Tibial nerve (tissue), 4 donors: Measurements from ENCODE around the gene TENM3. TPM values are rescaled to one million over a fixed set of nuclear protein-coding genes. Genes with fewer than 3 reads are reported as not detected.

Experiments used
- DNase-seq, 2 donors: peaks; one replicate each; pipeline ENCODE4 v3.0.0-alpha.2; 2019; ENCODE audit warnings: low spot score in 2 of 2
- H3K27ac ChIP-seq, 4 donors: fragments of 200-600 bp; sonication (generic) in 3 of 4; one replicate each; pipeline ENCODE4 v1.5.1; 2017 to 2019; ENCODE audit warnings: mild to moderate bottlenecking in 1 of 4
- H3K27me3 ChIP-seq, 2 donors: fragments of 200-600 bp; sonication (generic) in 1 of 2; one replicate each; pipeline versions ENCODE4 v1.5.1 to v1.6.0; 2017 to 2019
- H3K36me3 ChIP-seq, 3 donors: fragments of 200-600 bp; sonication (generic); one replicate each; pipeline ENCODE4 v1.5.1; 2018 to 2019
- H3K4me1 ChIP-seq, 4 donors: fragments of 200-600 bp; sonication (generic) in 3 of 4; one replicate each; pipeline ENCODE4 v1.5.1; 2017 to 2019
- H3K4me3 ChIP-seq, 4 donors: fragments of 200-600 bp; sonication (generic) in 3 of 4; one replicate each; pipeline ENCODE4 v1.5.1; 2017 to 2019; ENCODE audit warnings: mild to moderate bottlenecking in 1 of 4, moderate library complexity in 1 of 4
- H3K9me3 ChIP-seq, 4 donors: fragments of 200-600 bp; sonication (generic) in 3 of 4; one replicate each; pipeline ENCODE4 v1.5.1; 2017 to 2019
- CTCF ChIP-seq, 5 experiments: fragments of 200-600 bp in 3 of 5; fragments of 450-650 bp in 2 of 5; sonication (generic) in 3 of 5; IDR thresholded peaks; one replicate each; pipeline ENCODE4 v1.5.1; 2016 to 2019; ENCODE audit warnings: antibody characterized with exemption in 5 of 5, mild to moderate bottlenecking in 3 of 5, moderate library complexity in 2 of 5
- EP300 ChIP-seq, 2 donors: sonication (generic); formaldehyde crosslinking; IDR thresholded peaks; one replicate each; pipeline ENCODE4 v1.6.1; 2017; ENCODE audit warnings: antibody characterized with exemption in 2 of 2, mild to moderate bottlenecking in 1 of 2
- POLR2A ChIP-seq, 2 donors: fragments of 450-650 bp; IDR thresholded peaks; one replicate each; pipeline ENCODE4 v1.6.1; 2017; ENCODE audit warnings: antibody characterized with exemption in 2 of 2, mild to moderate bottlenecking in 2 of 2, moderate library complexity in 2 of 2
- WGBS, 2 donors: methylation state at CpG; one replicate each; pipeline ENCODE4 v1.1.5; 2018; 5-methylcytosine and 5-hydroxymethylcytosine counted together
- total RNA-seq, 4 donors: library from RNA; depleted of rRNA; stranded (reverse); fragments of >200 nt; gene quantifications; one replicate each; pipeline ENCODE4 v1.1.0, GENCODE V29; 2016

TENM3 gene
- total RNA-seq, 4 donors from 2014 or later: 19.0 to 60.5 (median 29.4) TPM

- H3K4me3 ChIP-seq: no peak overlapping the region
- no peaks in the 10 kb centered on the region for H3K9me3 ChIP-seq
- H3K27ac ChIP-seq: no peak overlapping the region
- no peak for DNase-seq
- WGBS, 2 donors: 91 to 94% methylated on average over 4 of the region's 4 CpGs
- H3K27me3 ChIP-seq: no peaks in the 10 kb centered on the region
- TF ChIP-seq CTCF (IDR thresholded peaks at IDR 0.05) (no peak), EP300 (IDR thresholded peaks at IDR 0.05) (no peak), POLR2A (IDR thresholded peaks at IDR 0.05) (no peak)
- H3K36me3 ChIP-seq: no peaks in the 10 kb centered on the region
- H3K4me1 ChIP-seq: no peaks in the 10 kb centered on the region
These were observed 326.4 kb downstream of the TENM3 start for GRCh38 chr4:182569561-182569960.

- H3K9me3 ChIP-seq: no peaks in the 10 kb centered on the region
- no peaks in the 10 kb centered on the region for H3K27me3 ChIP-seq
- 54 to 58% methylated on average over 5 of the region's 5 CpGs for WGBS, 2 donors
- no peak for TF ChIP-seq CTCF (IDR thresholded peaks at IDR 0.05)
- no peak for TF ChIP-seq POLR2A (IDR thresholded peaks at IDR 0.05)
- TF ChIP-seq EP300 (IDR thresholded peaks at IDR 0.05): no peak
- no peak overlapping the region for H3K27ac ChIP-seq
- H3K4me1 ChIP-seq: no peaks in the 10 kb centered on the region
- H3K4me3 ChIP-seq: no peak overlapping the region
- DNase-seq: no peak
- H3K36me3 ChIP-seq: no peaks in the 10 kb centered on the region
These were observed 331.5 kb downstream of the TENM3 start for GRCh38 chr4:182574706-182575105.

GRCh38 chr4:182575225-182575624 is 332.0 kb downstream of the TENM3 start:
- H3K36me3 ChIP-seq: no peaks in the 10 kb centered on the region

GRCh38 chr4:182576601-182577289 is 333.5 kb downstream of the TENM3 start:
- no peaks in the 10 kb centered on the region for H3K9me3 ChIP-seq
- DNase-seq: no peak
- TF ChIP-seq CTCF (IDR thresholded peaks at IDR 0.05) (no peak), POLR2A (IDR thresholded peaks at IDR 0.05) (no peak)
- H3K27ac ChIP-seq: no peak overlapping the region
- H3K27me3 ChIP-seq: no peaks in the 10 kb centered on the region
- H3K4me3 ChIP-seq: no peak overlapping the region
- H3K4me1 ChIP-seq: no peaks in the 10 kb centered on the region
- no peaks in the 10 kb centered on the region for H3K36me3 ChIP-seq
- WGBS, 2 donors: 56 to 57% methylated on average over 12 of the region's 12 CpGs

More at GRCh38 chr4:182575225-182575624, 332.0 kb downstream of the TENM3 start:
- WGBS, 2 donors: 31 to 32% methylated on average over 6 of the region's 6 CpGs
- Histone ChIP-seq H3K9me3 (no peaks in the 10 kb centered on the region), H3K4me1 (no peaks in the 10 kb centered on the region), H3K27ac (no peak overlapping the region), H3K4me3 (peak overlapping the region in 1 of 4 donors; percentile 10), H3K27me3 (no peaks in the 10 kb centered on the region)
- DNase-seq: no peak
- TF ChIP-seq EP300 (IDR thresholded peaks at IDR 0.05) (no peak), CTCF (IDR thresholded peaks at IDR 0.05) (no peak), POLR2A (IDR thresholded peaks at IDR 0.05) (no peak)

- Histone ChIP-seq H3K36me3 (no peaks in the 10 kb centered on the region), H3K27ac (no peak overlapping the region), H3K4me1 (no peaks in the 10 kb centered on the region), H3K4me3 (no peak overlapping the region), H3K27me3 (no peaks in the 10 kb centered on the region), H3K9me3 (no peaks in the 10 kb centered on the region)
- TF ChIP-seq POLR2A (IDR thresholded peaks at IDR 0.05) (no peak), CTCF (IDR thresholded peaks at IDR 0.05) (no peak), EP300 (IDR thresholded peaks at IDR 0.05) (no peak)
- 72 to 91% methylated on average over 5 of the region's 5 CpGs for WGBS, 2 donors
- DNase-seq: no peak
These were observed 334.2 kb downstream of the TENM3 start for GRCh38 chr4:182577411-182577810.
